RKO (cell line): ENCODE results near the gene THADA.
"Not testable (repeated sequence)": the region's sequence is repeated elsewhere in the genome, so short reads cannot be mapped to it uniquely, and the experiment has no call there.

ENCODE experiments used
- DNase-seq: peaks from one replicate; pipeline ENCODE4 v3.0.0-alpha.2; 2016; ENCODE audit warnings: low spot score

Gene THADA

DNA sequence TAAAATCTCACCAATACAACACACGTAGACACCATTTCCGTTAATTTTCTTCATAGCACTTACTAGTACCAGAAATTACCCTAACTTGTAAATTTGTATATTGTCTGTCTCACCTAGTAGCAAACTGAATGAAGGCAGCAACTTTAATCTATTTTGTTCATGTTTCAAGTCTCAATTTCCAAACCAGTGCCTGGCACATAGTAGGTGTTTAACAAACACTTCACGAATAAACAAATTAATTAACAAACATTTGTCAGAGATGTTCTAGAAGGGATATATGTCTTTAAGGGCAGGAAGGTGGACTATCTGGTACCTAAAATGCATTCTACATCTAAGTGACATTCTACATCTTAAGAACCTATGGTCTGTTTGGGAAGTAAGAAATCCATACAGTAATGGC, 963 bp downstream of the THADA start:
- peak; percentile 14 for DNase-seq

DNA sequence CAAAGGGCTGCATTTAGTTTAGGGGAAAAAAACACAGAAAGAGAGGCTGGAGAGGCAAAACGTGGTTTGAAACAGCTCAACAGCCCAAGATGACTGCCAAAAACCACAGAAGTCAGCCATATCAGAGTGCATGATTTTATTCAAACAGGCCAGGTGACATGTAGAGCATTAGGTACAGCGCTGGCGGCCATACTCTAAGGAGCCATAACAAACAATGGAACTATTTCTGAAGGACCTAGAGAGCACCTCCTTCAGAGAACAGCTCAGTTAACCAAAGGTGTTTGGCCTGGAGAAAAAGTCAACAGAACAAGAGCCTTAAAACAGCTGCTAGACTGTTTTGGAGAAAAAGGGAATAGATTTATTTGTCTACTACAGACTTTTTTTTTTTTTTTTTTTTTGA, 2.6 kb downstream of the THADA start:
- no peak for DNase-seq

DNA sequence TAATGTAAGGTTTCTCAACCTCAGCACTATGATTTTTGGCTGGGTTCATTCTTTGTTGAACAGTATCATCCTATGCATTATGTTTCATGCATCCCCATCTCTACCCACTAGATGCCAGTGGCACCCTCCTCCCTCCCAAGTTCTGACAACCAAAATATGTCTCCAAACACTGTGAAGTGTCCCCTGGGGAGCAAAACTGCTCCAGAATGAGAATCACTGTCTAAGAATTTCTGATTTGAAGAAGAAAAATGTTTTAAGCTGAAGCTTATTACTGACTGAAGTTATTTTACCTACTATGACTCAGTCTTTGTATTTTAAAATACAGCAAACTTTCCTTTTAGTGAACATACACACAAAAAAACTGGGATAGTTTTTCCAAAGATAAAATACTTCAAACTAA, 3.4 kb downstream of the THADA start:
- peak; percentile 35 for DNase-seq

DNA sequence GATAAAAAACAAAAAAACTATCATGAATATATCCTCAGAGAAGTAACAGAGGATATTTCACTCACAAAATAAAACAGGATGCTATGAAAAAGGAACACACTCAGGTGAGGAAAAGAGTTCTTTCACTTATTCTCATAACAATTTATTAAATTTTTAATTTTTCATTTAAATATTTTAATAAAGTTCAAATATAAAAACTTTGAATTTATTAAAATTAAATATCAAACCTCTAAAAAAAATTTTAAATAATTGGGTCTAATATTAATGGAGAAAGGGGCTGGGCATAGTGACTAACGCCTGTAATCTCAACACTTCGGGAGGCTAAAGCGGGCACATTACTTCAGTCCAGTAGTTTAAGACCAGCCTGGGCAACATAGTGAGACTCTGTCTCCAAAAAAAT, 10.1 kb downstream of the THADA start:
- DNase-seq: no peak

DNA sequence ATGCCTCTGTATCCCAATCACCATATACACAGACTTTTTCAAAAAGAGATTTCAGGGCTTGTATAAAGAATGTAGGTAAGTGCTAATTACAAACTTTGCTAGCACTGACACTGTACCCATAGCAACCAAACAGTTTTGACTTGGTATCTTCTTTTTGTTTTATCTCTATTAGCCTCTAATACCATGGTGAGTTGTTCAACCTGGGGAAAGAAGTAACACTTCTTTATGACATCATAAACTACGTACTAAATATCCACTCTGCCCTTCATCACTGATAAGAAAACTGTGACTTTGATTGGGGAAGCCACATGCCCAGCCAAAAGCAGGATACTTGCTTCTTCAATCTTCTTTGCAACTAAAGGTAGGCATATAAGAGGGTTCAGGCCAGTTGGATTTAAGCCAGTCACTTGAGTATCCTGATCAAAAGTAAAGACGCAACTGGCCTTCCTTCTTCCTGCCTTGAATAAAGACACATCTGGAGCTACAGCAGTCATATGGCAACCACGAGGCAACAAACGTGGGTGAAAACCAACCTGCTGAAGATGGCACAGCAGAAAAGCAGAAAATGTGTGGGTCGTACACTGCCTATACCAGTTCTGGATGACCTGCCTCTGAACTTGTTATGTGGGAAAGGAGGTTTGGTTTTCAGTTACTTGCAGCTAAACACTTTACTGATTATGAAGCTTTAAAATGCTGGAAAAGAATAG, 16.4 kb downstream of the THADA start:
- DNase-seq: no peak

DNA sequence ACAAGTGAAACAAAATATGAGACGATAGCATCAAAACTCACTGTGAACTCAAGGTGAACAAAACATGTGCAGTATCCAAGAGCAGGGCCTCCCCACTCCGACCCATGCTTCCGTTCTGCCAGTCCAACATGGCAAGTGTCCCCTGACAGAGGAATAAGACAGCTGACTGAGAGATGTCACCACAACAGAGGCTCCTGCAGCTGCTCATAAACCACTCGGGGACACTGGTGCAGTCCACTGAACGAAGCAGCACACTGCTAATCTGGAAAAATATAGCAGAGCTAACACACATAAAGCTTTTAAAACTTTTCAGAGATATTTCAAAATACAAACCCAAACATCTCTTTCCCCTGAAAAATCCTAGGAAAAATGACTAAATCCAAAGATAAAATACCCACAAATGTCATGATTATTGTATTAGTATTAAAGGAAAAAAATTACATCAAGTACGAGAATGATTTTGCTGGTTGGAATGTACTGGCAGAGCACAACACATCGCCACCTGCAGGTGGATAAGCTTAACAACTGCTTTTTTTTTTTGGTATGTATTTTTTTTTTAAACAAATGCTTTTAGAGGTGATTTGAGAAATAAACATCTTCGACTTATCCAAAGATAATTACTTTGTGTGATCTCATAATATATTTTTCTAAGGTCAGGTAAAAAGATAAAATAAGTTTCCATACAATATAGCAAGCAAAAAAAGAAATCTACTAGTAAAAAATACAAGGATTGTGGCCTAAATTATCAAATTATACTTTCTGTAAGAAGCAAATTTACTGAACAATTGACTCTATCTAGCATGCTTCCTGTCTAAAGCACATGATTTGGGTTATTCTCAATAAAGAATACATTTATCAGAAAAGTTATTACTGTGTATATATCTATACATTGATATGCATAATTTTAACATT, 18.6 kb downstream of the THADA start:
- peak; percentile 87 for DNase-seq

DNA sequence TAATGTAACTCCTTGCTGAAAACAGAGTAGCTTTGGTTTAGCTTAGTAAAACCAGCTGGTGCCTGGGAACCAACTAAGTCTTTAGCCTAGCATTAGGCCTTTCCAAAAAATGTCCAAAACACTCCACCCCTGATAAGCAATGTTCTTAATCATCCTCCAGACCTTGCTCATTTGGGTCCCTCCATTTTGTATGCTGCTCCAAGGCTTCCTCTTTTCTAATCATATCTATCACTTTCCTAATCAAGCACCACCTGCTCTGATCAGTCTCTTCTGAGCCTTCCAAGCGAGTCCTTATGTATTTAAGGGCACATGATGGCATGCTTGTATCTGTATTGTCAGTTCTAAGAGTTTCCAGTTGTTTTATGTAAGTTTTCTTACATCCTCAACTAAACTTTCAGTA, 23.6 kb downstream of the THADA start:
- no peak for DNase-seq

DNA sequence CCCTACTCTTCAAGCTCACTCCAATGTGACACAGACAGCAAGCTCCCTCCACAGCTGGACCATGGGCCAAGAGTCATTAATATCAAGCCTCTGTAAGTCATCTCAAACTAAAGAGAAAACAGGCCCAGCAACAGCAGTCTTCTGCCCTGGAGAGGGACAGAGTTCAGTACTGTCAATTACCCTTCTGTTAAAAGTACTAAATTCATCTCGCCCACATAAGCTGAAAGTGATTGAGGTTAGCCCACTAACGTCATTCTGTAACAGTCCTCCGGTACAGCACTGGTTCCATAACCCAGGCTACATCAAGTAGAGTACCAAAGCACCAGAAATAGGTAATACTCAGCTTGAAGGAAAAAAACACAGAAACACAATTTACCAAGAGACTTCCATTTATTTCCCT, 25.9 kb downstream of the THADA start:
- no peak for DNase-seq

DNA sequence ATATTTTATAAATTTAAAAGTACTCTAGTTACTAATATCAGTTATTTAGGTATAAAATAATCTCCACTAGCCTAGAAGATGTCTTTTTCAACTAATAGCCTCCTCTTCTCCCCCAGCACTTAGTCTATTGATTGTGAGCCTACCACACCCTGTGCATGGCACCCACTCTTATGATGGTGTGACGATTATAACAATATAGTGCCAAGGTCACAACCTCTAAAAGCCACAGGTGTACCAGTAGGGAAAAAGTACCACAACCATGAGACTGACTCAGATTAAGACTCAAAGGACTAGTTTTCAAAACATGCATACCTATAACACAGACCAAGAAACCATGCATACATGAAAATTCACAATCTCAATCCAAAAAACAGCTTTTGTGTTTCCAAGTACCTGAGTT, 27.6 kb downstream of the THADA start:
- no peak for DNase-seq

DNA sequence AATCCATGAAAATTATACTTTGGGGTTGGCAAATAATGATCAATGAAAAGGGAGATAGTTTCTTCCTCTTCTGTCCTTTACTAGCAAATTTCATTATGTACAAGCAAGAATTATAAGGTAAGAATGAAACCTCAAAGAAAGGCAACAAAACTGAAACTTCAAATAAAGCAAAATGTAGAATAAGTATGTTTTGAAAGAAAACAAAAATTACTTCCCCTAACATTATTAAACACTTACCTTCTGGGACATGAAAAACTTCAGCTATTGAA, 29.4 kb downstream of the THADA start:
- DNase-seq: no peak

DNA sequence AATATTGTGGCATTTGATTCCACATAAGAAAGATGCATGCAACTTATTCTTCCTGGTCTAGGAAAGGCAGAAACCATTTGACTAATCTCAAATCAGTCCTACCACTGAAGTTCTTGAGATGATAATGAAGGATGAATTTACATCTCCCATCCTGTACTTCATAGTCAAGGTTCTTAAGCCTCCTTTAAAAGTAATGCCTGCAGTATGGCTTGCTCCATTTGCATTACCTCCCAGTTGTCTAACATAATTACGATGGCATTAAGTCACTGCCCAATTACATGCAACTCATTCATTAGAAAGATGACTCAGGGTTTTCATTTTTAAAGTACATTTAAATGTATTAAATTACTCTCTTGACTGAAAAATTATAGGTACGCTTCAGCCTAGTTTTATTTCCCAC, 32.2 kb downstream of the THADA start:
- no peak for DNase-seq

DNA sequence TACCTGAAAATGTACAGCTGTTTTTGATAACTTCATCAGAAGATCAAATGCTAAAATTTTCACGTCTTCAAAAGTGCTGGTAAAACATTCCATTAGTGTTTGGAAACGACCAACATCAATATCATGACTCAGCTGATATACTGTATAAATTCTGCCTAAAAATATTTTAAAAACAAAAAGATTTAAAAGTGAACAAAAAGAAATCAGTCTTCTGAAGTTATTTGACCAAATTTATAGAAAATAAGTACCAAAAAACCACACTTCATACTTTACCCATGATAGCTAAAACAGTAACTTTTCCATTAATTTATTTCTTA, 35.6 kb downstream of the THADA start:
- no peak for DNase-seq

DNA sequence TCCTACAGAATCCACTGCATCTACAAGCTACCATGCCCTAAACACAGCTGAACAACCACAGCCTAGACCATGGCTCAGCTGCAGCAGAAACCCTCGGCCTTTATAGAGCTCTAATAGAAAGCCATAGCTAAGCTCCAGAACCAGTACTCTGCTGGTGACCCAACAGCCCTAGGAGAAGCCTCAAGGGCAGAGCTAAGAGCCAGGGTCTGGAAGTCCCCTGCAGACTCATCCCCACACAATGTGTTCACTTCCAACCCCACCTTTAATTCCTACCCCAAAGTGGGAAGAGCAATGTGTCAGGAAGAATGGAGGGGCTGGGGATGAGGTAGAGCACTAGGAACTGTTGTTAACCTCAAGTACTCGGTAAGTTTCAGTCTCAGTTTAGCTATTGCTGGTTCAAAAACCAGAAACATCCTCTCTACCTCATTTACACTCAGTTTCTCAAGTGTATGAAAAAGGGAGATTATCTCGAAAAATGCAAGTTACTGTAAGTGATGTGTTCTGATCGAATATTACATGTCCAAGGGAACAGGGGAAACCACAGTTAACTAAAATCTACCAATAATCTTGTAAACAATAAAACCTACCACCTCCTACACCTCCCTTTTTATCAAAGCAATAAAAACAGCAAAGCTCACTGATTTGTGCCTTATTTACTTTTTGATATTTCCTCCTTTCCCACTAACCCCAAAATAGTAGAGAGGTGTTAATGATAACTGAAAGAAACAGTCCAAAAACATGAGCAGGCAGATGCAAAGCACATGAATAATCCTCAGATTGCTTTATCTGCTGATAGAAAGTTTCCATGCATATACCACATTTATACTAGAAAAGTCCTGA, 36.2 kb downstream of the THADA start:
- no peak for DNase-seq

DNA sequence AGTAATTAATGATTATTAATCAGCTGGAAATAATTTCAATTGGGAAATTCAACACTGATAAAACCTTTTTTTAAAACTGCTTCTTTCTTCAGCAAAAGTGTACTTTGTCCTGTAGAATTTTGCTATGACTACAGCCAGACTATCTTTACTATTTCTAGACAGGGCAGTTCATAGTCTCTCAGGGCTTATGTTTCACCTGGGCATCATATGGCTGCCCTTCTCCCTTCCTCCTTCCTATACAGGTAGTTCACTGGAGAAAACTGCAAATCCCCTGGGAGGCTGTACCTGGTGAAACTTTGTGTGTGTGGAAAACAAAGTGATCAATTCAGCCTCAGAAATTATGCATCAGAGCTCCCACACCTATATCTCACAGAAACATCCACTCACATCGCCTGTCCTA, 38.6 kb downstream of the THADA start:
- no peak for DNase-seq

DNA sequence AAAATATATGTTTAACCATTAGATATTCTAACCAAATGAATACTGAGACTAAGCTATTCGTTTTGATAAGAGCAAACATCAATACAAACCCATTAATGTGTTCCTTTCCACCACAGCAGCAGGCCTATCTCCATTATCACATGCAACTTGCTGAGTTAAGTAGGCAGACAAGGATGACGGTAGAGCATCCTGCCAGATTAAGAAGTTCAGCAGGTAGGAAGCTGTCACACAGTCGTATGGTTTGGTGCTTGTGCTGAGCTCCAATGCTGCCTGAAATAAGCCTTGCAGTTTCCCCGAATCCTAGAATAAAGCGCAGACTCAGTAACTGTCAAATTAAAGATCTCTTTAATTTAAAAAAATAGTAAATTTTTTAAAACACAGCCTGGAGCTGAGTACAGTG, 39.6 kb downstream of the THADA start:
- no peak for DNase-seq

DNA sequence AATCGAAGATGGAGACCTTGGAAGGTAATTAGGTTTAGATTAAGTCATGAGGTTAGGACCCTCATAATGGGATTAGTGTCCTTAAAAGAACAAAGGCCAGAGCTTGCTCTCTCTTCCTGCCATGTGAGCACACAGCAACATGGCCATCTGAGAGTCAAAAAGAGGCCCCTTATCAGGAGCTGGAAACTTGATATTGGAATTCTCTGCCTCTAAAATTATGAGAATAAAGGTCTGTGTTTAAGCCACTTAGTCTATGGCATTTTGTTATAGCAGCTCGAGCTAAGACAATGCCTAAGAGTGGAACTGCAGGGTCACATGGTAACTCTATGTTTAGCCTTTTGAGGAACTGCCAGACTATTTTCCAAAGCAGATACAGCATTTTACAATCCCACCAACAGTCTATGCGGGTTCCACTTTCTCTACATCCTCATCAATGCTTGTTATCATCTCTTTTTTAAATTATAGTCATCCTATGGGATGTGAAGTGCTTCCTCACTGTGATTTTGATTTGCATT, 42.4 kb downstream of the THADA start:
- DNase-seq: no peak

DNA sequence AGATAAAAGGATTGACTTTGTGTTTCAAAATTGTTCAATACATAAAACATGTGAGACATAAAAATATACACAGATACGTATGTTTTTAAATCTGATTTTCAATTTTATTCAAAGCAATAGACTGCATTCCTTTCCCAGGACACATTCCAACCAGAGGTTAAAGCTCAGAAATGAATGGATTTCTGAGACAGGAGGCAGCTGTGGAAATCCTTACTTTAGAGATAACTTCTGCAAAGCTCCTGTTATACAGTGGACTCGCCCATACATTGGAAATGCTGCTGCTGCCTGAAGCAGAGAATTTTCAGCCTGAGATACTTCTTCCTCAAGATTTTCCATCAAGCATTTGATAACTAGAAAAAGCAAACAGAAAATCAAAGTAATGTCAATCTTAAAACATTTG, 43.8 kb downstream of the THADA start:
- DNase-seq: no peak

DNA sequence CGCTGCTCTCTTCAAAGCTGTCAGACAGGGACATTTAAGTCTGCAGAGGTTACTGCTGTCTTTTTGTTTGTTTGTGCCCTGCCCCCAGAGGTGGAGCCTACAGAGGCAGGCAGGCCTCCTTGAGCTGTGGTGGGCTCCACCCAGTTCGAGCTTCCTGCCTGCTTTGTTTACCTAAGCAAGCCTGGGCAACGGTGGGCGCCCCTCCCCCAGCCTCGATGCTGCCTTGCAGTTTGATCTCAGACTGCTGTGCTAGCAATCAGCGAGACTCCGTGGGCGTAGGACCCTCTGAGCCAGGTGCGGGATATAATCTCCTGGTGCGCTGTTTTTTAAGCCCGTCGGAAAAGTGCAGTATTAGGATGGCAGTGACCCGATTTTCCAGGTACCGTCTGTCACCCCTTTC, 47.5 kb downstream of the THADA start:
- DNase-seq: not testable (repeated sequence)

DNA sequence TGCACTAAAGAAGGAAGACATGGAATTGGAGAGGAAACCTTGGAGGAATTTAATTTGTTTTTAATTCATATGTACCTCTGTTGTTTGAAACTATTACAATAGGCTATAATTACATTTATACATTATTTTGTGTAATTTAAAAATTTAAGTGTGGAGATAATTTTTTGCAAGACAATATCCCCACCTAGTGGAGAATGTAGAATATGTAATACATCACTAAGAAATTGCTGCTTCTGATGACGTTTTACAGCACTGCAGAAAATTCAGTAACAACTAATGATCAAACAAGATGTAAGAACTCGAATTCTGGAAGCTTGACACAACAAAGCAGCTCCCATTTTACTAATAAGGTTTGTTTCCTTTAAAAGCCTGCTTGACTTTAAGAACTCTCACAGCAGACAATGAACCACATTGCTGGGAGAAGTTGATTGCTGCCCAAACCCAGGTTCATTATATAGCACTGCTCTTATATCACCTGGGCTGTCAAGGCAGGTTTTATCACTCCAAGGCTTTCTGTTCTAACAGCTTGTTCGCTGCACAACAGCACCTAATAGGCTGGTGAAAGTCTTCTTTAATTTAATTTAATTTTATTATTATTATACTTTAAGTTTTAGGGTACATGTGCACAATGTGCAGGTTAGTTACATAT, 53.4 kb downstream of the THADA start:
- DNase-seq: peak; percentile 69

DNA sequence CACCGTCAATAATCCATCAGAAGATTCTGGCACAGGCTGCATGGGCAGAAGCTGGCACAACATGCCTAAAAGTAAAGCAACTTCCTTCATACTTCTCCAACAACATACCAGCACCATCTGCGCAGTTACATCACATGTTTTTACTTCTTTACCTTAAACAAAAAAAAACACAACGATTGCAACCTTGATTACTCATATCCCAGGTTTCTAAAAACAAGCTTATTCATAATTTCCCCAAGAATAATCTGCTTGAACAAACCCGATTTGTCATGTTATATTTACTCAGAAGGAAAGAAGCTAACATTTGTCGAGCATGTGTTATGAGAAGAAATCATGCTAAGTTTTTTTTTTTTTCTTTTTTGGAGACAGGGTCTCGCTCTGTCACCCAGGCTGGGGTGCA, 54.7 kb downstream of the THADA start:
- no peak for DNase-seq

DNA sequence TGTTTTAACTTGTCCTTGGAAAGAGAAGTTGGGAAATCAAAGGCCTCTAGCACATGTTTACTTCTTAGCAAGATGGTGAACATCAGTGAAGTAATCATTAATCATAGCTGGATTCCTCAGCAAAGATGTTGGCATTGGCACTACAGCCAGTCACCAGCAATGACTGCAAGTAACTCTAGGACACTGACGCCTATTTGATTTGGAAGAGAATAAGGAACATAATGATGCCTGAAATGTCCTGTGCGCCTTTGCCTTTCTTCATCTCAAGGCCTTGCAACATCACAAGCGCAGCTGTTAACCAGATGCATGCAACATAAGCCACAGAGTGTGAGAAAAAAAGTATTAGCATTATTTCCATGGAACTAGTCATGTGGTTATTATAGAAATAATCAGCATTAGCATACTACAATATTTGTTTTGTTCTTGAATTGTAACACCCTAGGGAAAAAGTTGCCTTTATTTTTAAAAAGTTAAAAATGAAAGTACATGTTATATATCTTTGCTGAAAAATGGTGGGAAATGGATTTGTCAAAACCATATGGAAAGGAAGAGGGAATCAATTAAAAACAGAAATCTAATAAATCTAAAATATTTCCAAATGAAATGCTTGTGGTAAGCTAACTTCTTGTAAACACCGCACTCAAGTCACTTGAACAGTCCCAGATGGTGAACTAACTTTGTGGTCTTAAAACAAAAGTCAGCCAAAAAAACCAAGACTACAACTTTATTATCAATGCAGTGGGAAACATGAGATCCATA, 55.6 kb downstream of the THADA start:
- DNase-seq: peak; percentile 60

DNA sequence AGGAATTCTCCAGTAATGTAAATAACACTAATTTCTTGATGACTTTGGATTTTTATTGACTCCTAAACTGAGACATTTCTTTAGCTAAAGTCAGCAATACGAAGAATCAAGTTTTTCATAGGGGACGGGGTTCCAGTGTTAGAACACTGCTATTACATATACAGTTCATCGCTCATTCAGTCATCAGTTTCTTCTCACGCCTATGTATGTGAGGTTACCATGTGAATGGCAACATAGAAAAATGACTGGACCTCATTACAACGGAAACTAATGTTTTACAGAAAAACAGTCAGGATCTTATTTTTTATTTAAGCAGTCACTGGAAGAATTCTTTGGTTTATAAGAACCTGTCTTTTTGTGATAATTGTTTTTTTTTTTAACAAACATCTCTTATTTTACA, 56.4 kb downstream of the THADA start:
- no peak for DNase-seq
